Measurements from ENCODE around the gene KCTD1.

DNA sequence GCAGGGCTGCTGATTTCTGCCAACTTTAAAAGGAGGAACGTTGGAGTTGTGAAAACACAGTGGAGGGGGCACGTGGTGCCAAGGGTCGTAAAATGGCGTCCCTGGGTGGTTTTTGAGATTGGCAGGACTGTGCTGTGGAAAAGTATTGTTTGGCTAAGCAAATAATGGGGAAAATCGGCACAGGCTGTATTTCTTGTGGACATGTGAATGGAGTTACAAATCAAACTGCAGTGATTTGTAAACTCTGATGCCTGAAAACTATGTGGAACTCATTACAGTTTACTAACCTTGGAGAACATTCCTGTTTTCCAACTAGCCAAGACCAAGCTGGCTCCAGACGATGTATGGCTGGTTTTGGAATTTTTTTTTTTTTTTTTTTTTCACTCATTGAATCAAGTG lies 68.7 kb downstream of the KCTD1 start:
- no peak for TF ChIP-seq ELF4 (IDR thresholded peaks at IDR 0.05)
- TF ChIP-seq BHLHE40 (IDR thresholded peaks at IDR 0.05; ENCODE audit: borderline replicate concordance): no peak
- no peak for TF ChIP-seq L3MBTL2 (conservative IDR thresholded peaks at IDR 0.05)
- TF ChIP-seq FOXM1 (IDR thresholded peaks at IDR 0.05; ENCODE audit: borderline replicate concordance): no peak
- TF ChIP-seq CTBP1 (IDR thresholded peaks at IDR 0.05; ENCODE audit: borderline replicate concordance): no peak
